SK-N-SH (cell line): ENCODE measurements around the gene OSBP. TPM values are rescaled to one million over a fixed set of nuclear protein-coding genes. Genes with fewer than 3 reads are reported as not detected.

Experiments
- CTCF ChIA-PET: fragments of 300-600, 350-600 bp; formaldehyde crosslinking; extraction: SDS; loops from one replicate; lab custom pipeline; 2021; lab: Yijun Ruan, JAX
- POLR2A ChIA-PET: fragments of 350-600 bp; sonication (Branson Sonifier 250); formaldehyde crosslinking; extraction: SDS; loops from one replicate; lab custom pipeline; 2020; ENCODE audit warnings: antibody characterized with exemption, inconsistent platforms; lab: Yijun Ruan, JAX
- DNase-seq: peaks from one replicate; pipeline ENCODE4 v3.0.0; 2012
- H2AFZ ChIP-seq: fragments of 200-600 bp; sonication (generic); 2 replicates; pipeline ENCODE4 v1.8.1; 2016; ENCODE audit warnings: antibody characterized with exemption, mild to moderate bottlenecking, low read depth
- H3F3A ChIP-seq: fragments of 200-600 bp; sonication (generic); replicated peaks from 2 replicates; pipeline ENCODE3; 2016; ENCODE audit warnings: antibody characterized with exemption, mild to moderate bottlenecking; ENCODE audit not compliant: insufficient read depth
- H3K27ac ChIP-seq, 2 experiments: fragments of 200-500 bp in 1 of 2; fragments of 200-600 bp in 1 of 2; sonication (Bioruptor generic) in 1 of 2; sonication (generic), shearing (Covaris generic) in 1 of 2; 2 replicates each; pipeline versions ENCODE4 v1.5.1 to v1.6.1; 2014 to 2016; ENCODE audit warnings: low read depth in 2 of 2, inconsistent platforms in 1 of 2, low read length in 1 of 2, mild to moderate bottlenecking in 1 of 2, mixed read lengths in 1 of 2
- H3K27me3 ChIP-seq: fragments of 200-600 bp; sonication (generic), shearing (Covaris generic); 2 replicates; pipeline ENCODE4 v1.6.1; 2016; ENCODE audit warnings: mixed run types; ENCODE audit not compliant: insufficient read depth
- H3K36me3 ChIP-seq, 2 experiments: fragments of 200-500 bp in 1 of 2; fragments of 200-600 bp in 1 of 2; sonication (Bioruptor generic) in 1 of 2; sonication (generic) in 1 of 2; replicated peaks in 1 of 2; 2 replicates each; pipeline versions ENCODE3 to v1.5.1; 2014 to 2016; ENCODE audit warnings: low read length in 1 of 2, mild to moderate bottlenecking in 1 of 2; ENCODE audit not compliant: insufficient read depth in 2 of 2, control insufficient read depth in 1 of 2
- H3K4me1 ChIP-seq, 2 experiments: fragments of 200-500 bp in 1 of 2; fragments of 200-600 bp in 1 of 2; sonication (Bioruptor generic) in 1 of 2; sonication (generic), shearing (Covaris generic) in 1 of 2; 2 replicates each; pipeline versions ENCODE4 v1.5.1 to v1.6.1; 2014 to 2016; ENCODE audit warnings: low read depth in 1 of 2, low read length in 1 of 2, mixed run types in 1 of 2; ENCODE audit not compliant: insufficient read depth in 2 of 2, control insufficient read depth in 1 of 2
- H3K4me2 ChIP-seq: fragments of 200-600 bp; sonication (generic), shearing (Covaris generic); 2 replicates; pipeline ENCODE4 v1.6.1; 2017; ENCODE audit warnings: mixed run types
- H3K4me3 ChIP-seq, 2 experiments: fragments of 200-500 bp in 1 of 2; fragments of 200-600 bp in 1 of 2; sonication (Bioruptor generic) in 1 of 2; sonication (generic), shearing (Covaris generic) in 1 of 2; 2 replicates each; pipeline versions ENCODE4 v1.5.1 to v1.8.1; 2014 to 2016; ENCODE audit warnings: low read depth in 2 of 2, inconsistent platforms in 1 of 2, low read length in 1 of 2, mild to moderate bottlenecking in 1 of 2, mixed read lengths in 1 of 2, moderate library complexity in 1 of 2
- H3K79me2 ChIP-seq: fragments of 200-600 bp; sonication (generic); 2 replicates; pipeline ENCODE4 v1.8.1; 2017; ENCODE audit warnings: mild to moderate bottlenecking; ENCODE audit not compliant: insufficient read depth
- H3K9ac ChIP-seq: fragments of 200-600 bp; sonication (generic); 2 replicates; pipeline ENCODE4 v1.6.1; 2017; ENCODE audit warnings: mixed run types
- H3K9me2 ChIP-seq: fragments of 200-600 bp; sonication (generic); 2 replicates; pipeline ENCODE4 v1.6.1; 2017; ENCODE audit warnings: mixed run types
- H3K9me3 ChIP-seq: fragments of 200-600 bp; sonication (generic); 2 replicates; pipeline ENCODE4 v1.6.1; 2017; ENCODE audit warnings: mixed run types, mild to moderate bottlenecking, moderate library complexity
- H4K20me1 ChIP-seq: fragments of 200-600 bp; sonication (generic); 2 replicates; pipeline ENCODE4 v1.6.1; 2017; ENCODE audit warnings: mild to moderate bottlenecking, mixed run types; ENCODE audit not compliant: insufficient read depth
- CHD2 ChIP-seq: fragments of 150-350 bp; IDR thresholded peaks from 2 replicates; pipeline ENCODE4 v1.6.1; 2018; ENCODE audit warnings: low read length; ENCODE audit not compliant: partially characterized antibody
- EP300 ChIP-seq, 2 experiments: IDR thresholded peaks; 2 replicates each; pipeline versions ENCODE4 v1.4.0 to v1.6.1; 2012; ENCODE audit warnings: borderline replicate concordance in 1 of 2, low read depth in 1 of 2, low read length in 1 of 2
- FOXJ3 ChIP-seq: sonication (generic); formaldehyde crosslinking; IDR thresholded peaks from 2 replicates; pipeline ENCODE4 v1.5.1; 2020; ENCODE audit warnings: mild to moderate bottlenecking, missing genetic modification reagents
- GATA2 ChIP-seq: sonication (generic); formaldehyde crosslinking; IDR thresholded peaks from 2 replicates; pipeline ENCODE4 v1.5.0; 2020; ENCODE audit warnings: mild to moderate bottlenecking, missing genetic modification reagents
- RAD21 ChIP-seq: IDR thresholded peaks from 2 replicates; pipeline ENCODE4 v1.6.1; 2012; ENCODE audit warnings: mild to moderate bottlenecking, low read length
- SMC3 ChIP-seq: IDR thresholded peaks from 2 replicates; pipeline ENCODE4 v1.6.1; 2012; ENCODE audit warnings: low read depth, low read length, improper control_type of control experiment
- YY1 ChIP-seq: IDR thresholded peaks from 2 replicates; pipeline ENCODE4 v1.4.0; 2012; ENCODE audit warnings: low read depth, mild to moderate bottlenecking
- WGBS: methylation state at CpG from one replicate; pipeline ENCODE4 v1.1.6; 2017; ENCODE audit warnings: low lambda C conversion rate; 5-methylcytosine and 5-hydroxymethylcytosine counted together
- polyA plus RNA-seq, 3 experiments: library from polyadenylated mRNA; depleted of rRNA; stranded (reverse); fragments of >200 nt; gene quantifications; 2 replicates each; pipeline ENCODE4 v1.2.3, GENCODE V29; 2012
- TF ChIP-seq, protein P1 (sequence below): IDR thresholded peaks from 2 replicates; pipeline ENCODE4 v1.4.0; 2012; ENCODE audit warnings: low read depth, borderline replicate concordance
- TF ChIP-seq, protein P2 (sequence below): IDR thresholded peaks from 2 replicates; pipeline ENCODE4; 2012
- TF ChIP-seq, protein P3 (sequence below): IDR thresholded peaks from 2 replicates; pipeline ENCODE4 v1.4.0; 2012; ENCODE audit warnings: low read depth, borderline replicate concordance
- TF ChIP-seq, protein P4 (sequence below): IDR thresholded peaks from 2 replicates; pipeline ENCODE4 v1.4.0; 2012; ENCODE audit warnings: low read depth
- TF ChIP-seq, protein P5 (sequence below): IDR thresholded peaks from 2 replicates; pipeline ENCODE4 v1.6.1; 2012; ENCODE audit warnings: mild to moderate bottlenecking, low read depth, low read length, moderate library complexity

The OSBP gene
- polyA plus RNA-seq, 1 of the 3 experiments (the other 2 are of a cell fraction): 12.1 TPM

DNA sequence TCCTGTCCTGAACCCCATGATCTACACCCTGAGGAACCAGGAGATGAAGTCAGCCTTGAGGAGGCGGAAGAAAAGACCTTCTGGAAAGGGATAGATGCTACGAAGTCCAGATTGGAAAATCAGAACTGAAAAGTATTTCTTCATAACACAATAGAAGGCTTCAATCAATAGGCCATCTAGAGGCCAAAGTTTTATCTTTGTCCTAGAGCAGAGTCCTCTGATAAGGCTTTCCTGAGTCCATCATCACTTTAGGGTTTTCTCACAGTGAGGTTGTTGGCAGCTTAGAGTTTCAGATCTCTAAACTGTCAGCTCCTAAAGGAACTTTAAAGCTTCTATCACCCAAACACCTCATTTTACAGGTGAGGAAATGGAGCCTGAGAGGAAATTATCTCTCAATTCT, 83.0 kb downstream of the OSBP start:
- Histone ChIP-seq H3K9ac (no peak overlapping the region), H3K27me3 (no peaks in the 10 kb centered on the region), H3K9me2 (no peaks in the 10 kb centered on the region), H2AFZ (no peak overlapping the region), H3K4me2 (no peak overlapping the region), H3K9me3 (no peaks in the 10 kb centered on the region), H4K20me1 (no peaks in the 10 kb centered on the region), H3K79me2 (no peaks in the 10 kb centered on the region), H3K4me1 (no peaks in the 10 kb centered on the region), H3K4me3 (no peak overlapping the region), H3K36me3 (no peaks in the 10 kb centered on the region), H3F3A (peaks cover 11% of the 10 kb centered on the region), H3K27ac (no peak overlapping the region)
- DNase-seq: no peak
- ChIA-PET POLR2A (no interaction called here), CTCF (no interaction called here)
- TF ChIP-seq, protein P1, sequence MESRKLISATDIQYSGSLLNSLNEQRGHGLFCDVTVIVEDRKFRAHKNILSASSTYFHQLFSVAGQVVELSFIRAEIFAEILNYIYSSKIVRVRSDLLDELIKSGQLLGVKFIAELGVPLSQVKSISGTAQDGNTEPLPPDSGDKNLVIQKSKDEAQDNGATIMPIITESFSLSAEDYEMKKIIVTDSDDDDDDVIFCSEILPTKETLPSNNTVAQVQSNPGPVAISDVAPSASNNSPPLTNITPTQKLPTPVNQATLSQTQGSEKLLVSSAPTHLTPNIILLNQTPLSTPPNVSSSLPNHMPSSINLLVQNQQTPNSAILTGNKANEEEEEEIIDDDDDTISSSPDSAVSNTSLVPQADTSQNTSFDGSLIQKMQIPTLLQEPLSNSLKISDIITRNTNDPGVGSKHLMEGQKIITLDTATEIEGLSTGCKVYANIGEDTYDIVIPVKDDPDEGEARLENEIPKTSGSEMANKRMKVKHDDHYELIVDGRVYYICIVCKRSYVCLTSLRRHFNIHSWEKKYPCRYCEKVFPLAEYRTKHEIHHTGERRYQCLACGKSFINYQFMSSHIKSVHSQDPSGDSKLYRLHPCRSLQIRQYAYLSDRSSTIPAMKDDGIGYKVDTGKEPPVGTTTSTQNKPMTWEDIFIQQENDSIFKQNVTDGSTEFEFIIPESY: no peak
- TF ChIP-seq EP300 (IDR thresholded peaks at IDR 0.05; ENCODE audit: borderline replicate concordance in 1 of 2, low read depth in 1 of 2, low read length in 1 of 2) (no peak), FOXJ3 (no peak), YY1 (no peak), GATA2 (CRISPR knock-in tag) (no peak), RAD21 (no peak), SMC3 (no peak), CHD2 (no peak)
- TF ChIP-seq, protein P2, sequence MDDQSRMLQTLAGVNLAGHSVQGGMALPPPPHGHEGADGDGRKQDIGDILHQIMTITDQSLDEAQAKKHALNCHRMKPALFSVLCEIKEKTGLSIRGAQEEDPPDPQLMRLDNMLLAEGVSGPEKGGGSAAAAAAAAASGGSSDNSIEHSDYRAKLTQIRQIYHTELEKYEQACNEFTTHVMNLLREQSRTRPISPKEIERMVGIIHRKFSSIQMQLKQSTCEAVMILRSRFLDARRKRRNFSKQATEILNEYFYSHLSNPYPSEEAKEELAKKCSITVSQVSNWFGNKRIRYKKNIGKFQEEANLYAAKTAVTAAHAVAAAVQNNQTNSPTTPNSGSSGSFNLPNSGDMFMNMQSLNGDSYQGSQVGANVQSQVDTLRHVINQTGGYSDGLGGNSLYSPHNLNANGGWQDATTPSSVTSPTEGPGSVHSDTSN: no peak
- TF ChIP-seq, protein P3, sequence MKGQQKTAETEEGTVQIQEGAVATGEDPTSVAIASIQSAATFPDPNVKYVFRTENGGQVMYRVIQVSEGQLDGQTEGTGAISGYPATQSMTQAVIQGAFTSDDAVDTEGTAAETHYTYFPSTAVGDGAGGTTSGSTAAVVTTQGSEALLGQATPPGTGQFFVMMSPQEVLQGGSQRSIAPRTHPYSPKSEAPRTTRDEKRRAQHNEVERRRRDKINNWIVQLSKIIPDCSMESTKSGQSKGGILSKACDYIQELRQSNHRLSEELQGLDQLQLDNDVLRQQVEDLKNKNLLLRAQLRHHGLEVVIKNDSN: no peak
- TF ChIP-seq, protein P4, sequence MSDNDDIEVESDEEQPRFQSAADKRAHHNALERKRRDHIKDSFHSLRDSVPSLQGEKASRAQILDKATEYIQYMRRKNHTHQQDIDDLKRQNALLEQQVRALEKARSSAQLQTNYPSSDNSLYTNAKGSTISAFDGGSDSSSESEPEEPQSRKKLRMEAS: no peak
- TF ChIP-seq, protein P5, sequence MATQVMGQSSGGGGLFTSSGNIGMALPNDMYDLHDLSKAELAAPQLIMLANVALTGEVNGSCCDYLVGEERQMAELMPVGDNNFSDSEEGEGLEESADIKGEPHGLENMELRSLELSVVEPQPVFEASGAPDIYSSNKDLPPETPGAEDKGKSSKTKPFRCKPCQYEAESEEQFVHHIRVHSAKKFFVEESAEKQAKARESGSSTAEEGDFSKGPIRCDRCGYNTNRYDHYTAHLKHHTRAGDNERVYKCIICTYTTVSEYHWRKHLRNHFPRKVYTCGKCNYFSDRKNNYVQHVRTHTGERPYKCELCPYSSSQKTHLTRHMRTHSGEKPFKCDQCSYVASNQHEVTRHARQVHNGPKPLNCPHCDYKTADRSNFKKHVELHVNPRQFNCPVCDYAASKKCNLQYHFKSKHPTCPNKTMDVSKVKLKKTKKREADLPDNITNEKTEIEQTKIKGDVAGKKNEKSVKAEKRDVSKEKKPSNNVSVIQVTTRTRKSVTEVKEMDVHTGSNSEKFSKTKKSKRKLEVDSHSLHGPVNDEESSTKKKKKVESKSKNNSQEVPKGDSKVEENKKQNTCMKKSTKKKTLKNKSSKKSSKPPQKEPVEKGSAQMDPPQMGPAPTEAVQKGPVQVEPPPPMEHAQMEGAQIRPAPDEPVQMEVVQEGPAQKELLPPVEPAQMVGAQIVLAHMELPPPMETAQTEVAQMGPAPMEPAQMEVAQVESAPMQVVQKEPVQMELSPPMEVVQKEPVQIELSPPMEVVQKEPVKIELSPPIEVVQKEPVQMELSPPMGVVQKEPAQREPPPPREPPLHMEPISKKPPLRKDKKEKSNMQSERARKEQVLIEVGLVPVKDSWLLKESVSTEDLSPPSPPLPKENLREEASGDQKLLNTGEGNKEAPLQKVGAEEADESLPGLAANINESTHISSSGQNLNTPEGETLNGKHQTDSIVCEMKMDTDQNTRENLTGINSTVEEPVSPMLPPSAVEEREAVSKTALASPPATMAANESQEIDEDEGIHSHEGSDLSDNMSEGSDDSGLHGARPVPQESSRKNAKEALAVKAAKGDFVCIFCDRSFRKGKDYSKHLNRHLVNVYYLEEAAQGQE: no peak
- WGBS: 38% methylated on average over 2 of the region's 2 CpGs
